Sigmoid colon (tissue), 7 donors: ENCODE results near the gene RNASEH2A. TPM values are rescaled to one million over a fixed set of nuclear protein-coding genes. Genes with fewer than 3 reads are reported as not detected.

Experiments
- DNase-seq: peaks from one replicate; pipeline ENCODE4 v3.0.0-alpha.2; 2019
- H3K27ac ChIP-seq, 4 donors: fragments of 200-600 bp; sonication (generic); one replicate each; pipeline ENCODE4 v1.5.1; 2016 to 2019; ENCODE audit warnings: mild to moderate bottlenecking in 1 of 4
- H3K27me3 ChIP-seq, 3 donors: fragments of 200-600 bp; sonication (generic); one replicate each; pipeline ENCODE4 v1.5.1; 2019; ENCODE audit warnings: mild to moderate bottlenecking in 1 of 3
- H3K36me3 ChIP-seq, 4 donors: fragments of 200-600 bp; sonication (generic); one replicate each; pipeline ENCODE4 v1.5.1; 2016 to 2019
- H3K4me1 ChIP-seq, 4 donors: fragments of 200-600 bp; sonication (generic); one replicate each; pipeline ENCODE4 v1.5.1; 2017 to 2019
- H3K4me3 ChIP-seq, 4 donors: fragments of 200-600 bp; sonication (generic); one replicate each; pipeline ENCODE4 v1.5.1; 2017 to 2019; ENCODE audit warnings: mild to moderate bottlenecking in 2 of 4, moderate library complexity in 1 of 4
- H3K9me3 ChIP-seq, 4 donors: fragments of 200-600 bp in 3 of 4; sonication (generic) in 3 of 4; one replicate each; pipeline versions ENCODE4 v1.5.1 to v1.6.1; 2013 to 2019
- EP300 ChIP-seq, 4 donors: sonication (generic); formaldehyde crosslinking; IDR thresholded peaks; one replicate each; pipeline ENCODE4 v1.6.1; 2017; ENCODE audit warnings: antibody characterized with exemption in 4 of 4
- POLR2A ChIP-seq, 2 donors: fragments of 450-650 bp; IDR thresholded peaks; one replicate each; pipeline ENCODE4 v1.6.1; 2016; ENCODE audit warnings: antibody characterized with exemption in 2 of 2, mild to moderate bottlenecking in 2 of 2, moderate library complexity in 2 of 2
- POLR2AphosphoS5 ChIP-seq, 4 donors: sonication (generic); formaldehyde crosslinking; IDR thresholded peaks; one replicate each; pipeline ENCODE4 v1.6.1; 2017; ENCODE audit warnings: antibody characterized with exemption in 4 of 4
- WGBS, 2 donors: extraction: QIAGEN DNeasy Blood & Tissue Kit; methylation state at CpG; one replicate each; pipeline ENCODE4 v1.1.7; 2013; 5-methylcytosine and 5-hydroxymethylcytosine counted together
- intact Hi-C: fragments of 100-400 bp; cut with DNase I; formaldehyde crosslinking; loops from one replicate; pipeline ENCODE4 v1.15.1; 2023
- polyA plus RNA-seq, 3 donors: library from polyadenylated mRNA; stranded (reverse); fragments of 200-250 nt; gene quantifications; one replicate each; pipeline ENCODE4 v1.2.3, GENCODE V29; 2013
- total RNA-seq, 4 donors: library from RNA; depleted of rRNA; stranded (reverse); fragments of >200 nt; gene quantifications; one replicate each; pipeline ENCODE4 v1.1.0, GENCODE V29; 2016
- TF ChIP-seq, protein P1 (sequence below), 4 experiments: fragments of 450-650 bp in 3 of 4; fragments of 200-600 bp in 1 of 4; IDR thresholded peaks; one replicate each; pipeline ENCODE4 v1.5.1; 2016 to 2019; ENCODE audit warnings: antibody characterized with exemption in 4 of 4, mild to moderate bottlenecking in 3 of 4, moderate library complexity in 2 of 4
- donor health status: healthy with polysubstance abuse.
- donor health status: Bipolar disorder and iron deficiency.
- donor health status: healthy.

RNASEH2A gene
- total and polyA plus RNA-seq, 7 donors: 1.9 to 22.1 (median 3.7) TPM

GRCh38 chr19:12792051-12792852 is 14.1 kb upstream of the RNASEH2A start:
- TF ChIP-seq EP300 (IDR thresholded peaks at IDR 0.05): no peak
- TF ChIP-seq POLR2AphosphoS5 (IDR thresholded peaks at IDR 0.05): peak; percentile 65 to 83 (median 76)
- TF ChIP-seq POLR2A (IDR thresholded peaks at IDR 0.05): peak in 1 of 2 donors; percentile 13
- TF ChIP-seq, protein P1, sequence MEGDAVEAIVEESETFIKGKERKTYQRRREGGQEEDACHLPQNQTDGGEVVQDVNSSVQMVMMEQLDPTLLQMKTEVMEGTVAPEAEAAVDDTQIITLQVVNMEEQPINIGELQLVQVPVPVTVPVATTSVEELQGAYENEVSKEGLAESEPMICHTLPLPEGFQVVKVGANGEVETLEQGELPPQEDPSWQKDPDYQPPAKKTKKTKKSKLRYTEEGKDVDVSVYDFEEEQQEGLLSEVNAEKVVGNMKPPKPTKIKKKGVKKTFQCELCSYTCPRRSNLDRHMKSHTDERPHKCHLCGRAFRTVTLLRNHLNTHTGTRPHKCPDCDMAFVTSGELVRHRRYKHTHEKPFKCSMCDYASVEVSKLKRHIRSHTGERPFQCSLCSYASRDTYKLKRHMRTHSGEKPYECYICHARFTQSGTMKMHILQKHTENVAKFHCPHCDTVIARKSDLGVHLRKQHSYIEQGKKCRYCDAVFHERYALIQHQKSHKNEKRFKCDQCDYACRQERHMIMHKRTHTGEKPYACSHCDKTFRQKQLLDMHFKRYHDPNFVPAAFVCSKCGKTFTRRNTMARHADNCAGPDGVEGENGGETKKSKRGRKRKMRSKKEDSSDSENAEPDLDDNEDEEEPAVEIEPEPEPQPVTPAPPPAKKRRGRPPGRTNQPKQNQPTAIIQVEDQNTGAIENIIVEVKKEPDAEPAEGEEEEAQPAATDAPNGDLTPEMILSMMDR (IDR thresholded peaks at IDR 0.05): no peak
- Histone ChIP-seq H3K4me1 (peaks cover 0 to 56% (median 48%) of the 10 kb centered on the region in 4 donors), H3K4me3 (peak overlapping the region; percentile 72 to 99 (median 90)), H3K27me3 (no peaks in the 10 kb centered on the region), H3K36me3 (no peaks in the 10 kb centered on the region), H3K27ac (peak overlapping the region; percentile 97 to 100 (median 98)), H3K9me3 (no peaks in the 10 kb centered on the region)
- WGBS, 2 donors: 0% methylated on average over 84 of the region's 84 CpGs
- DNase-seq: peak; percentile 89
- intact Hi-C loops: loop anchor here (5.0 kb wide), 3 partner anchors 215 to 1055 kb away; partner anchors contain the start of genes IER2 and STX10

DNA sequence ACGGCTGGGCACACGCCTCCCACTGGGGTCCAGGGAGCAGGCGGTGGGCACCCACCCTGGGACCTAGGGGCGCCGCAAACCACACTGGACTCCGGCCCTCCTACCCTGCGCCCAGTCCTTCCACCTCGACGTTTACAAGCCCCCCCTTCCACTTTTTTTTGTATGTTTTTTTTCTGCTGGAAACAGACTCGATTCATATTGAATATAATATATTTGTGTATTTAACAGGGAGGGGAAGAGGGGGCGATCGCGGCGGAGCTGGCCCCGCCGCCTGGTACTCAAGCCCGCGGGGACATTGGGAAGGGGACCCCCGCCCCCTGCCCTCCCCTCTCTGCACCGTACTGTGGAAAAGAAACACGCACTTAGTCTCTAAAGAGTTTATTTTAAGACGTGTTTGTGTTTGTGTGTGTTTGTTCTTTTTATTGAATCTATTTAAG is 13.5 kb upstream of the RNASEH2A start:
- whole genome bisulfite sequencing, 2 donors: 0% methylated on average over 22 of the region's 22 CpGs
- H3K9me3 ChIP-seq: no peaks in the 10 kb centered on the region
- peak overlapping the region; percentile 97 to 100 (median 98) for H3K27ac ChIP-seq
- peaks cover 0 to 50% (median 43%) of the 10 kb centered on the region in 4 donors for H3K4me1 ChIP-seq
- no peaks in the 10 kb centered on the region for H3K27me3 ChIP-seq
- H3K36me3 ChIP-seq: no peaks in the 10 kb centered on the region
- no peak for TF ChIP-seq POLR2A (IDR thresholded peaks at IDR 0.05)
- DNase-seq: no peak
- H3K4me3 ChIP-seq: peak overlapping the region; percentile 72 to 99 (median 90)
- intact Hi-C loops: loop anchor here (5.0 kb wide), 3 partner anchors 214 to 1054 kb away; partner anchors contain the start of genes IER2 and STX10

DNA sequence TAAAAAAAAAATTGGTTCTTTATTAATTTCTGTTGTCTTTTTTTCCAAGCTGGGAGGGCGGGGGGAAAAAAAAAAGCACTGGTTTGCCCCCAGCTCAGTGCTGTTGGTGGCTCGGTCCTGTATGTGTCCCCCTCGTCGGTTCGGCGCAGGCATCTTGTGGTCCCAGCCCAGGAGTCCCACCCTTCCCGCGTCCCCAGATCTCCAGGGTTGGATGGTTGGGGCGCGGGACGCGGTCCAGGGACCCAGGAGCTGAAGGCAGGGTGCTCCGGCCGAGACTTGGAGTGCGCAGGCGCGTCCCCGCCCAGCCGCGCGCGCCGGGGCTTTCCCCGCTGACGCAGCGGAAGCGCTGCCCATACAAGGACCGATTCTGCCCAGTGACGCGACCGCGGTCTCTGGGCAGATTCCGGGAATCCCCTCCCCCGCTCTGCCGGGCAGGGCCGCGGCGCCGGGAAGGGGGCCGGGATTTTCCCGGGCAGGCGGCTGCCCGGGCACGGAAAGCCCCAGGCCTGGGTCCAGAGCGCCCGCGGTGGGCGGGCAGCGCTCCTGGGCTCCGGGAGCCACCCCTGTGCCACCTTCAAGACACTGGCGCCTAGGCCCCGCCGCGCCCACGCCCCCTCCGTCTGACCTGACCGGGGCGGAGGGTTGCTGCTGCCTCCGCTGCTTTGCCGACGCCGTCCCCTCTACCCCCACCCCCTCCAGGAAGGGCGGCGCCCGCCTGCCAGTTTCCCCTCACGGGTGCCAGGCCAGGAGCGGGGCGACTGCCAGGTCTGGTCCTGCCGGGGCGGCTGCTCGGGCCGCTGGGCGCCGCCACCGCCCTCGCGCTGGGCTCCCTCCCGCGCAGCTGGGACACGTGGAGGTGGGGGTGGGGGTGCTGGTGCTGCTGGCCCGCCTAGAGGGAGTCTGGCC is 12.8 kb upstream of the RNASEH2A start:
- 0% methylated on average over 81 of the region's 81 CpGs for WGBS, 2 donors

DNA sequence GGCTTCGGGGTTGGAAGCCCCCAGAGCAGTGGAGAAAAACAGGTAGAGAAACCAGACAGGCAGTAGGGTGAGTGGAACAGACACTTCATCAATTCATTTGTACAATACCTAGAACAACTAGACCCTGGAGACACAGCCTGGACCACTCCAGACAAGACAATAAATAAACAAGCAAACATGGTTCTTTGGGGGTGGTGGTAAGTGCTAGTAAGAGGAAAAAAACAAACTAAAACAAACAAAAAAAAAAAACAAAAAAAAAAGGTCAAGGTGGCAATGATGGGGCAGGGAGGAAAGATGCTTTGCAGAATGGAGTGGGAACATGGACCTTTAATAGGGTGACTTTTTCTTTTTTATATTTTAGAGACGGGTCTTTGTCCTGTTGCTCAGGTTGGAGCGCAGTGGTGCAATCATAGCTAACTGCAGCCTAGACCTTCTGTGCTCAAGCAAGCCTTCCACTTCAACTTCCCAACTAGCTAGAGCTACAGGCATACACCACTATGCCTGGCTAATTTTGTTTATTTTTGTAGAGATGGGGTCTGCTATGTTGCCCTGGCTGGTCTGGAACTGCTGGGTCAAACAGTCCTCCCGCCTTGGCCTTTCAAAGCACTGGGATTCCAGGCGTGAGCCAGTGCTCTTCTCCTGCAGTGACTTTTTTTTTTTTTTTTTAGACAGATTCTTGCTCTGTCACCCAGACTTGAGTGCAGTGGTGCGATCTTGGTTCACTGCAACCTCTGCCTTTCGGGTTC is 12.0 kb upstream of the RNASEH2A start:
- Histone ChIP-seq H3K27ac (peak overlapping the region; percentile 97 to 100 (median 98)), H3K36me3 (peaks cover 0 to 8% (median 7%) of the 10 kb centered on the region in 4 donors), H3K4me1 (peaks cover 0 to 35% (median 28%) of the 10 kb centered on the region in 4 donors), H3K27me3 (no peaks in the 10 kb centered on the region), H3K9me3 (no peaks in the 10 kb centered on the region), H3K4me3 (peak overlapping the region; percentile 72 to 99 (median 90))
- intact Hi-C loops: loop anchor here (5.0 kb wide), 3 partner anchors 213 to 1053 kb away; partner anchors contain the start of genes IER2 and STX10
- TF ChIP-seq POLR2A (IDR thresholded peaks at IDR 0.05) (no peak), EP300 (IDR thresholded peaks at IDR 0.05) (no peak), POLR2AphosphoS5 (IDR thresholded peaks at IDR 0.05) (no peak)
- TF ChIP-seq, protein P1 (IDR thresholded peaks at IDR 0.05): no peak
- DNase-seq: no peak
- 65 to 69% methylated on average over 7 of the region's 7 CpGs for WGBS, 2 donors

More for the DNA sequence above, 12.8 kb upstream of the RNASEH2A start:
- no peaks in the 10 kb centered on the region for H3K9me3 ChIP-seq
- H3K27ac ChIP-seq: peak overlapping the region; percentile 97 to 100 (median 98)
- H3K4me3 ChIP-seq: peak overlapping the region; percentile 72 to 99 (median 90)
- peak; percentile 85 to 97 (median 91) for TF ChIP-seq POLR2AphosphoS5 (IDR thresholded peaks at IDR 0.05)
- TF ChIP-seq, protein P1 (IDR thresholded peaks at IDR 0.05): no peak
- TF ChIP-seq POLR2A (IDR thresholded peaks at IDR 0.05): peak; percentile 49 to 61
- TF ChIP-seq EP300 (IDR thresholded peaks at IDR 0.05): peak in 2 of 4 donors; percentile 90 to 97
- peaks cover 0 to under 1% (median 0%) of the 10 kb centered on the region in 4 donors for H3K36me3 ChIP-seq
- intact Hi-C loops: loop anchor here (5.0 kb wide), 3 partner anchors 214 to 1054 kb away; partner anchors contain the start of genes IER2 and STX10
- peak; percentile 97 for DNase-seq
- H3K4me1 ChIP-seq: peaks cover 0 to 43% (median 37%) of the 10 kb centered on the region in 4 donors
- no peaks in the 10 kb centered on the region for H3K27me3 ChIP-seq
